ENCODE data around the gene ATP2C2.
A peak's percentile ranks its signal among the peaks of the same experiment; 100 is the strongest.

The ATP2C2 gene

DNA sequence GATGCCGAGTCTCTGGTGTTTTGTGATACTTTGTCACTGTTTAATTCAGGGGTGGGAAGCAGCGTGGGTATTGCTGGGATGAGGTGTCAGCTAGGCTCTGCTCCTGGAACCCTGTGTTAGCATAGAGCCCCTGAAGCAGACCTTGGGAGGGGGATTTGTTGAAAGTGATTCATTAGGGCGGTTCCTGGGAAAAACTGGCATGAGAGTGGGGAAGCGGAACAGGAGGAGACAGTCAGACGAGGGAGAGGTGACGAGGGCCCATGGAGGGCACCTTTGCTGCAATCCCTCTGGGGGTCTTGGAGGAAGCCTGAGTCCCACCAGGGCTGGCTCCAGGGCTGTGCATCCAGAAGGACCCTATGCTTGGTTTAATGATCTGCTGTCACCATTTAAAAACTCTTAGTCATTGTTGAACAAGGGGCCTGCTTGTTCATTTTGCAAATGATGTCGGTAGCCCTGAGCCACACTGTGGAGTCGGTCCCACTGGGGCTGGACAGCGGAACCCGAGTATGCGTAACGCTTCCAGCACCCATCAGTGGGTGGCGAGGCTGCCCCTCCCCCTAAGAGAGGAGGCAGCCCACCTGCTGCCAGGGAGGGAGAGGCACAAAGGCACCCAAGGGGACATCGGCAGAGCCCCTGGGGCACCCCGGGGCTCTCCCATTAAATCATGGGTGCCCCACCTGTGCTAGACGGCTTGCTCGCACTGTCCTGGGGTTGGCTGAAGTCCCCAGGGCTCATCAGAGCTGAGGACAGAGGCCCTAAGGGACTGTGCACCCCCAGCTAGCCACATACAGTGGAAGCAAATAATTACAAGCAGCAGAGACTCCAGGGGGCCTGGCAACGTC, 38.3 kb upstream of the ATP2C2 start:
- no peak overlapping the region for H3K4me3 ChIP-seq (ENCODE audit: low read depth, low read length)
- TF ChIP-seq POLR2A (IDR thresholded peaks at IDR 0.05; ENCODE audit: extremely low read depth, insufficient read length), result no peak
- no peak for TF ChIP-seq MYC (IDR thresholded peaks at IDR 0.05; ENCODE audit: low read depth, low read length)
- TF ChIP-seq, protein P1, sequence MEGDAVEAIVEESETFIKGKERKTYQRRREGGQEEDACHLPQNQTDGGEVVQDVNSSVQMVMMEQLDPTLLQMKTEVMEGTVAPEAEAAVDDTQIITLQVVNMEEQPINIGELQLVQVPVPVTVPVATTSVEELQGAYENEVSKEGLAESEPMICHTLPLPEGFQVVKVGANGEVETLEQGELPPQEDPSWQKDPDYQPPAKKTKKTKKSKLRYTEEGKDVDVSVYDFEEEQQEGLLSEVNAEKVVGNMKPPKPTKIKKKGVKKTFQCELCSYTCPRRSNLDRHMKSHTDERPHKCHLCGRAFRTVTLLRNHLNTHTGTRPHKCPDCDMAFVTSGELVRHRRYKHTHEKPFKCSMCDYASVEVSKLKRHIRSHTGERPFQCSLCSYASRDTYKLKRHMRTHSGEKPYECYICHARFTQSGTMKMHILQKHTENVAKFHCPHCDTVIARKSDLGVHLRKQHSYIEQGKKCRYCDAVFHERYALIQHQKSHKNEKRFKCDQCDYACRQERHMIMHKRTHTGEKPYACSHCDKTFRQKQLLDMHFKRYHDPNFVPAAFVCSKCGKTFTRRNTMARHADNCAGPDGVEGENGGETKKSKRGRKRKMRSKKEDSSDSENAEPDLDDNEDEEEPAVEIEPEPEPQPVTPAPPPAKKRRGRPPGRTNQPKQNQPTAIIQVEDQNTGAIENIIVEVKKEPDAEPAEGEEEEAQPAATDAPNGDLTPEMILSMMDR (IDR thresholded peaks at IDR 0.05; ENCODE audit: low read depth, low read length), result no peak
- TF ChIP-seq MAX (IDR thresholded peaks at IDR 0.05; ENCODE audit: low read depth, low read length), result no peak
- DNase-seq (ENCODE audit: low read depth), result no peak

DNA sequence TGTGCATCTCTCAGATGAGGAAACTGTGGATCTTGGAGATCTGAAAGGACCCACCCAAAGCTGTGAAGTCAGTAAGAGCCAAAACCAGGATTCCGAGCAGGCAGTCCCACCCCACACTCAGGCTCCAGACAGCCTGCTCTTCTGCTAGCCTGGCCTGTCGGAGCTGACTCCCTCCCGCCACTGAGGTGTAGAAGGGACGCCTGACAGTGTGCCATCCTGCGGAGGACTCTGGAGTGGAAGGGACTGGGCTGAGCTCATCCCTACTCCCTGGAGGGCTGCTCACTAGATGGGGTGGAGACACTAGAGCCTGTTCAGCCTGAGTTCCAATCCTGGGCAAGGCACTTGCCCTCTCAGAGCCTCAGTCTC, 37.7 kb upstream of the ATP2C2 start:
- no peak for DNase-seq (ENCODE audit: low read depth)
- TF ChIP-seq MYC (IDR thresholded peaks at IDR 0.05; ENCODE audit: low read depth, low read length), result no peak
- TF ChIP-seq, protein P1 (IDR thresholded peaks at IDR 0.05; ENCODE audit: low read depth, low read length), result no peak

DNA sequence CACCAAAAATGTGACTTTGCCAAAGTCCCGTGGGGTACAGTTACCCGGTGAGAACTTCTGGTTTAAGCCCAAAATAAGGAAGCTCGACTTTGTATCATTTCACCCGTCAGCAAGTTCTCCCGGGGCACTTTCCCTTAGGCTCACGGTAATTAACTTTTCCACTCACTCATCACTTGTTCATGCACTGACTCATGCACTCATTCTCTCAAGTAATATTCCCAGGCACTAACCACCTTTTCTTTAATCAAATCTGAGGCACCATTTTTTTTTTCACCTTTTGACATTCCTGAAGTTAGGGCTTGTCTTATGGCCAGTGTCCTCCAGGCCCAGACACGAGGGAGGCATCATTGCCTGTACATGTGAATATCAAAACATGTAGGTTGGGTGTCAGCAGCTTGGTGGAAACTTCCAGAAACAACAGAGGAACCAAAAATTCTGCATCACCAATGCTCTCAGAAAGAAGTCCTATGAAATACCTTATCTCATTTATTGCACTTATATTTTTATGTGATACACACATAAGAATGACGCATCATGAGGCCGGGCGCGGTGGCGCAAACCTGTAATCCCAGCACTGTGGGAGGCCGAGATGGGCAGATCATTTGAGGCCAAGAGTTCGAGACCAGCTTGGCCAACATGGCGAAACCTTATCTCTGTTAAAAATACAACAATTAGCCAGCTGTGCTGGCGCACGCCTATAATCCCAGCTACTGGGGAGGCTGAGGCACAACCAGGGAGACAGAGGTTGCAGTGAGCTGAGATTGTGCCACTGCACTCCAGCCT, 36.1 kb upstream of the ATP2C2 start:
- TF ChIP-seq MYC (IDR thresholded peaks at IDR 0.05; ENCODE audit: low read depth, low read length) (no peak), POLR2A (IDR thresholded peaks at IDR 0.05; ENCODE audit: extremely low read depth, insufficient read length) (no peak), MAX (IDR thresholded peaks at IDR 0.05; ENCODE audit: low read depth, low read length) (no peak)
- TF ChIP-seq, protein P1 (IDR thresholded peaks at IDR 0.05; ENCODE audit: low read depth, low read length), result no peak
- no peak overlapping the region for H3K4me3 ChIP-seq (ENCODE audit: low read depth, low read length)
- DNase-seq (ENCODE audit: low read depth), result no peak

More for the DNA sequence above, 37.7 kb upstream of the ATP2C2 start:
- H3K4me3 ChIP-seq (ENCODE audit: low read depth, low read length), result no peak overlapping the region

DNA sequence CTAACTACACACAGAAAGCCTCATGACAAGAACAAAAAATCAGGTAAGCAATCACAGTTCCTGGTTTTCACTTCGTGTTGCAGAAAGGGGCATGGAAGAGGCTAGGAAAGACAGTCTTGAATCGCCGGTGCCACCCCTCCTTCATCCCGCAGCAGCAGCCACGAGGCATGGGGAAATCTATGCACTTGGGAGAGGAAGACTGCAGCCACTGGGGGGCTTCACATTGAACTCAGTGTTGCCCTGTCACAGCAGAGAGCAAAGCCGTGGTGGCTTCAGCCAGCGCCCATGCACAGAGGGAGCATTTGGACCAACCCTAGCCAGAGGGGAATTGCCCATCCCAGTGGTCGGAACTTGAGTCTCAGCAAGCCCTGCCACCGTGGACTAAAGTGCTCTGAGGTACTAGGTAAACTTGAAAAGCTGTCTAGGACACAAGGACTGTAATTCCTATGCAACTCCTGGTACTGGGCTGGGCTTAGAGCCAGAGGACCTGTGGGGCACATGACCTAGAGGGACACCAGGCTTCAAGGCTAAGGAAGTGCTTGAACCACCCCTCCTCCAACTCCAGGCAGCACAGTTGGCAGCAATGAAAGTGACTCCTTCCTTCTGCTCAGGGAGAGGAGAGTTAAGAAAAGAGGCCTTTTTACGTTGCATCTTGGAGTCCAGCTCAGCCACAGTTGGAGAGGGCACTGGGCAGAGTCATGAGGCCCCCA, 35.2 kb upstream of the ATP2C2 start:
- DNase-seq (ENCODE audit: low read depth), result no peak
- no peak overlapping the region for H3K4me3 ChIP-seq (ENCODE audit: low read depth, low read length)
- TF ChIP-seq, protein P1 (IDR thresholded peaks at IDR 0.05; ENCODE audit: low read depth, low read length), result peak; percentile 12
- no peak for TF ChIP-seq MAX (IDR thresholded peaks at IDR 0.05; ENCODE audit: low read depth, low read length)

GRCh38 chr16:84334058-84334457, 34.3 kb upstream of the ATP2C2 start:
- TF ChIP-seq, protein P1 (IDR thresholded peaks at IDR 0.05; ENCODE audit: low read depth, low read length), result no peak
- TF ChIP-seq MAX (IDR thresholded peaks at IDR 0.05; ENCODE audit: low read depth, low read length) (no peak), POLR2A (IDR thresholded peaks at IDR 0.05; ENCODE audit: extremely low read depth, insufficient read length) (no peak), MYC (IDR thresholded peaks at IDR 0.05; ENCODE audit: low read depth, low read length) (no peak)
- H3K4me3 ChIP-seq (ENCODE audit: low read depth, low read length), result no peak overlapping the region
- no peak for DNase-seq (ENCODE audit: low read depth)
